NT2/D1 (cell line): ENCODE results near the gene HOPX.
"Not testable (repeated sequence)": the region's sequence is repeated elsewhere in the genome, so short reads cannot be mapped to it uniquely, and the experiment has no call there.

Experiments used
- DNase-seq: peaks from one replicate; pipeline ENCODE4 v3.0.0-alpha.2; 2011; ENCODE audit warnings: low read depth, low spot score
- H3K27me3 ChIP-seq: 2 replicates; pipeline ENCODE4 v1.6.0; 2011; ENCODE audit warnings: mild to moderate bottlenecking; ENCODE audit not compliant: insufficient read length, insufficient read depth
- H3K36me3 ChIP-seq: 2 replicates; pipeline ENCODE4 v1.6.1; 2011; ENCODE audit warnings: mild to moderate bottlenecking, low read length, mixed read lengths; ENCODE audit not compliant: insufficient read depth, insufficient read length
- H3K4me1 ChIP-seq: 2 replicates; pipeline ENCODE4 v1.5.1; 2011; ENCODE audit not compliant: insufficient read depth, insufficient read length
- H3K4me3 ChIP-seq: 2 replicates; pipeline ENCODE4 v1.5.1; 2011; ENCODE audit warnings: low read depth; ENCODE audit not compliant: insufficient read length
- H3K9ac ChIP-seq: 2 replicates; pipeline ENCODE4 v1.6.0; 2011; ENCODE audit warnings: low read depth; ENCODE audit not compliant: insufficient read length
- H3K9me3 ChIP-seq: 2 replicates; pipeline ENCODE4 v1.5.1; 2011; ENCODE audit warnings: mild to moderate bottlenecking, low read length; ENCODE audit not compliant: insufficient read depth
- SUZ12 ChIP-seq: IDR thresholded peaks from 2 replicates; pipeline ENCODE4 v1.6.1; 2011; ENCODE audit not compliant: insufficient read length, insufficient read depth; ENCODE audit errors: extremely low read depth
- YY1 ChIP-seq: IDR thresholded peaks from 2 replicates; pipeline ENCODE4 v1.6.1; 2011; ENCODE audit not compliant: insufficient read length, insufficient read depth
- ZNF274 ChIP-seq: IDR thresholded peaks from 2 replicates; pipeline ENCODE4 v1.6.1; 2011; ENCODE audit warnings: mild to moderate bottlenecking, low read depth, low read length

The HOPX gene

DNA sequence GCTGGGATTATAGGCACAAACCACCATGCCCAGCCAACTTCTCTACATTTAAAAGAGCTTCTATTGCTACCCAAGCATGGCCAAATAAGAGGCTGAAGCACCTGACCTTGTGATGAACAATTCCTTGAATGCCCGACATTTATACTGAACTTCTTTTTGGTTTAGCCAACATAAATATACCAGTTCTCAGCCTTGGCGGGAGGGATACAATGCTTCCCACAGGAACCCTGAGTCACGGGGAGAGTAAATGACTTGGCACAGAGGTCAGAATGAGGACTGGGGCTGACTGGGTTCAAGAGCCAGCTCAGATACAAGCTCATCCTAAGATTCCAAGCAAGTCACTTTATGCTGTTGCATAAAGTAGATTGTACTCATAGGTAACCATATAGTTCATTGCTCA is 6.1 kb downstream of the HOPX start:
- DNase-seq, result no peak

GRCh38 chr4:56671860-56672259 is 9.2 kb downstream of the HOPX start:
- Histone ChIP-seq H3K4me1 (no peaks in the 10 kb centered on the region), H3K9me3 (no peaks in the 10 kb centered on the region; the same call in 1 of the 2 replicates), H3K4me3 (no peak overlapping the region), H3K27me3 (no peaks in the 10 kb centered on the region), H3K9ac (no peak overlapping the region), H3K36me3 (no peaks in the 10 kb centered on the region)
- no peak for DNase-seq
- TF ChIP-seq YY1, result no peak
- TF ChIP-seq ZNF274, result no peak
- TF ChIP-seq SUZ12, result no peak

More for the DNA sequence above, 6.1 kb downstream of the HOPX start:
- no peak overlapping the region for H3K4me3 ChIP-seq
- no peak overlapping the region for H3K9ac ChIP-seq
- no peaks in the 10 kb centered on the region for H3K4me1 ChIP-seq
- no peaks in the 10 kb centered on the region for H3K36me3 ChIP-seq
- no peaks in the 10 kb centered on the region; the same call in 1 of the 2 replicates for H3K9me3 ChIP-seq
- TF ChIP-seq ZNF274, result no peak
- TF ChIP-seq SUZ12, result no peak
- no peak for TF ChIP-seq YY1
- H3K27me3 ChIP-seq, result no peaks in the 10 kb centered on the region

DNA sequence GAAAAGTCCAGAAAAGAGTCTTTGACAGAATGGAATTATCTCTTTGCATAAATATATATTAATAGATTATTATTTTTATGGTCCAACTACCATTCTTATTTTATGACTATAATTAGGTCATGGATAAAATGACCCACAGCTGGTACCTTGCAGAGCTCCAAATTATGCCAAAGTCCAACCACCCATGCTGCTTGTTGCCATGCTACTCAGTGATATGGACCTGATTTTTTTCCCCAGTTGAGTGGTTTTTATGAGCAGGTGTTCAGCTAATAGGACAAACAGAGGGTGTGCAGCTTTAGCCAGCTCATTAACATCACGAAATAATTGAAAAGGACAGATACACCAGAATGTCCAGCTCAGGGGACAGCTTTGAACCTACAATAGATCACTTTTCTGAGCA is 9.7 kb downstream of the HOPX start:
- Histone ChIP-seq H3K4me1 (no peaks in the 10 kb centered on the region), H3K9me3 (no peaks in the 10 kb centered on the region), H3K27me3 (no peaks in the 10 kb centered on the region), H3K36me3 (no peaks in the 10 kb centered on the region), H3K9ac (no peak overlapping the region), H3K4me3 (no peak overlapping the region)
- DNase-seq, result no peak
- TF ChIP-seq SUZ12 (no peak), YY1 (no peak), ZNF274 (no peak)

DNA sequence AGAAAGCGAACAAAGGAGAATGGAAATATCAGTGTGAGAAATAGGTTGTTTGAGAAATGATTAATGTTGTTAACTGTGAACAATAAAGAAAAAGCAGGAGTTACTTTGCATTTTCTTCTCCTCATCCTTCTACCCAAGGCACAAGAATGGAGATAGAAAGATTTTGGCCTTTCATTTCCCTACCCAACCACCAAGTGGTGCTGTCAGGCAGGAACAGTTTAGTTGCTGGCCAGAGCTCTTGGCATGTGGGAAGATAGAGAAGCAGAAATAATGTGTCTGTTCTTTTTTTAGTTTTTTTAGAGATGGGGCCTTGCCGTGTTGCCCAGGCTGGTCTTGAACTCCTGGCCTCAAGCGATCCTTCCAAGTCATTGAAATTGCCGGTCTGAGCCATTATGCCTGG is 12.8 kb downstream of the HOPX start:
- no peaks in the 10 kb centered on the region for H3K4me1 ChIP-seq
- no peak overlapping the region for H3K4me3 ChIP-seq
- no peaks in the 10 kb centered on the region for H3K36me3 ChIP-seq
- no peak overlapping the region for H3K9ac ChIP-seq
- no peak for TF ChIP-seq ZNF274
- no peak for TF ChIP-seq SUZ12
- no peak for TF ChIP-seq YY1
- H3K27me3 ChIP-seq, result peaks cover 21% of the 10 kb centered on the region
- no peak for DNase-seq
- H3K9me3 ChIP-seq, result no peaks in the 10 kb centered on the region

GRCh38 chr4:56667396-56667795 is 13.7 kb downstream of the HOPX start:
- not testable (repeated sequence) for H3K36me3 ChIP-seq, H3K4me1 ChIP-seq, H3K9ac ChIP-seq, H3K9me3 ChIP-seq, DNase-seq, H3K4me3 ChIP-seq
- H3K27me3 ChIP-seq, result peaks cover 23% of the 10 kb centered on the region

GRCh38 chr4:56666279-56666678 is 14.8 kb downstream of the HOPX start:
- Histone ChIP-seq H3K4me1 (no peaks in the 10 kb centered on the region), H3K36me3 (no peaks in the 10 kb centered on the region), H3K27me3 (peaks cover 30% of the 10 kb centered on the region), H3K4me3 (no peak overlapping the region), H3K9ac (no peak overlapping the region), H3K9me3 (no peaks in the 10 kb centered on the region)
- TF ChIP-seq ZNF274 (no peak), SUZ12 (no peak), YY1 (no peak)
- DNase-seq, result no peak

- H3K9me3 ChIP-seq, result no peaks in the 10 kb centered on the region
- H3K4me3 ChIP-seq, result no peak overlapping the region
- TF ChIP-seq ZNF274, result no peak
- no peak for TF ChIP-seq SUZ12
- TF ChIP-seq YY1, result no peak
- peaks cover 32% of the 10 kb centered on the region for H3K27me3 ChIP-seq
- no peak for DNase-seq
- no peaks in the 10 kb centered on the region for H3K36me3 ChIP-seq
- no peaks in the 10 kb centered on the region for H3K4me1 ChIP-seq
- no peak overlapping the region for H3K9ac ChIP-seq
Observed at GRCh38 chr4:56665781-56666180, 15.3 kb downstream of the HOPX start.
